OCI-LY3 (cell line): ENCODE data around the gene INSRR.
A peak's percentile ranks its signal among the peaks of the same experiment; 100 is the strongest.

Source experiments
- H2AFZ ChIP-seq: fragments of 200-600, 300-600 bp; shearing (Covaris generic); 2 replicates; pipeline ENCODE4 v1.6.0; 2014; ENCODE audit warnings: antibody characterized with exemption, low read depth, low read length
- H3K27ac ChIP-seq: fragments of 200-600, 300-600 bp; sonication (generic); 2 replicates; pipeline ENCODE4 v1.5.1; 2014; ENCODE audit warnings: mild to moderate bottlenecking, low read length, moderate library complexity, mixed read lengths
- H3K27me3 ChIP-seq: fragments of 200-600, 300-600 bp; sonication (generic); 2 replicates; pipeline ENCODE4 v1.6.1; 2014; ENCODE audit warnings: low read depth, low read length, mixed read lengths
- H3K36me3 ChIP-seq: fragments of 200-600, 300-600 bp; sonication (generic); replicated peaks from 2 replicates; pipeline ENCODE3; 2014; ENCODE audit warnings: low read depth, low read length, mixed read lengths
- H3K4me1 ChIP-seq: fragments of 300-600, 200-600 bp; sonication (generic); 2 replicates; pipeline ENCODE4 v1.6.1; 2014; ENCODE audit warnings: low read length, mixed read lengths
- H3K4me2 ChIP-seq: fragments of 200-600, 300-600 bp; sonication (generic); 2 replicates; pipeline ENCODE4 v1.6.1; 2014; ENCODE audit warnings: low read length, mixed read lengths
- H3K4me3 ChIP-seq: fragments of 300-600, 200-600 bp; sonication (generic); 2 replicates; pipeline ENCODE4 v1.5.1; 2014; ENCODE audit warnings: antibody characterized with exemption, mild to moderate bottlenecking, low read length, moderate library complexity
- H3K79me2 ChIP-seq: fragments of 300-600, 200-600 bp; shearing (Covaris generic); 2 replicates; pipeline ENCODE4 v1.6.1; 2014; ENCODE audit warnings: mild to moderate bottlenecking, low read length, mixed read lengths
- H3K9ac ChIP-seq: fragments of 300-600, 200-600 bp; shearing (Covaris generic); 2 replicates; pipeline ENCODE4 v1.6.0; 2014; ENCODE audit warnings: mild to moderate bottlenecking, low read length, moderate library complexity
- H3K9me3 ChIP-seq: fragments of 200-600, 300-600 bp; shearing (Covaris generic); 2 replicates; pipeline ENCODE4 v1.6.1; 2014; ENCODE audit warnings: low read length, mixed read lengths; ENCODE audit not compliant: insufficient read depth
- H4K20me1 ChIP-seq: fragments of 200-600, 300-600 bp; sonication (generic); 2 replicates; pipeline ENCODE4 v1.6.1; 2016; ENCODE audit warnings: low read length, mixed read lengths; ENCODE audit not compliant: insufficient read depth
- EZH2phosphoT487 ChIP-seq: fragments of 200-600 bp; shearing (Covaris generic); IDR thresholded peaks from 2 replicates; pipeline ENCODE4 v1.6.1; 2018; ENCODE audit warnings: antibody characterized with exemption, mixed run types, low read depth
- TF ChIP-seq, protein P1 (sequence below): fragments of 200-600, 300-600 bp; sonication (generic); IDR thresholded peaks from 2 replicates; pipeline ENCODE4 v1.5.1; 2014; ENCODE audit warnings: antibody characterized with exemption, low read length, low read depth

Gene INSRR

DNA sequence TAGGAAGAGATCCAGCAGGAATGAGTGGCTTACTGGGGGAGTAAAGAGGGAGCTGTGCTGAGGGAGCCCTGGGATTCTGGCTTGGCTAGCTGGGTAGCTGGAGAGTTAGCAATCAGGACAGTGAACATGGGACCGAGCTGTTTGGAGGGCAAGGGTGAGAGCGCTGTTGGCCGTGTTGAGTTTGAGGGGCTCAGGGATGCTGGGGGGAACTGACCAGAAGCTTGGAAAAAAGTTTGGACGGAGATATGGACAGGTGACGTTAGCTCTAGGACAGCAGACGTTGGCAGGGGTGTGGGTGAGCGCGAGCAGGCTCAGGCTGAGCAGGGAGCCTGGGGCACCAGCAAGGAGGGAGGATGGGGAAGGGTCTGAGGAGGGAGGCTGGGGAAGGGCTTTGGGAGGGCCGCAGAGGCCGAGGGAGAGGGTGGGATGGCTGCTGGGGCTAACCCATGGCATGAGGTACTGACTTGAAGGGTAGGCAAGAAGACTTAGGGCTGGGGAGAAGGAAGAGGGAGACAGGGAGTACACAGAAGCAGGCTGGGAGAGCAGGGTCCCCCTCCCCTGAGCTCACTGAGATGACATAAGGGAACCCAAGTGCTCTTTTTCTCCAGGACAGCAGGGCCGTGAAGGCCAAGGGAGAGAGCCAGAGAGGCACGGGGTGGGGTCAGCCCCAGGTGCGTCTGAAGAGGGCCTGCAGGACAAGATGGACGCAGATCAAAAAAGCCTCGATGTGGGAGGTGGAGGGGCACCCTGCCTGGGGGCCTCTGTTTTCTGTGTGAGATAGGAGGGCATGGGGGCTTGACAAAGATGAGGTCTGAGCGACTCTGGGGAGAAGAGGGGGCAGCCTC, 50.5 kb downstream of the INSRR start:
- Histone ChIP-seq H3K4me3 (peak overlapping the region; percentile 79), H2AFZ (no peak overlapping the region), H3K4me1 (peaks cover 69% of the 10 kb centered on the region), H3K9ac (peak overlapping the region; percentile 93), H3K4me2 (peak overlapping the region; percentile 99), H4K20me1 (no peaks in the 10 kb centered on the region), H3K36me3 (peaks cover 13% of the 10 kb centered on the region), H3K27ac (peak overlapping the region; percentile 88), H3K27me3 (no peaks in the 10 kb centered on the region), H3K79me2 (peaks cover 20% of the 10 kb centered on the region), H3K9me3 (no peaks in the 10 kb centered on the region)
- TF ChIP-seq, protein P1, sequence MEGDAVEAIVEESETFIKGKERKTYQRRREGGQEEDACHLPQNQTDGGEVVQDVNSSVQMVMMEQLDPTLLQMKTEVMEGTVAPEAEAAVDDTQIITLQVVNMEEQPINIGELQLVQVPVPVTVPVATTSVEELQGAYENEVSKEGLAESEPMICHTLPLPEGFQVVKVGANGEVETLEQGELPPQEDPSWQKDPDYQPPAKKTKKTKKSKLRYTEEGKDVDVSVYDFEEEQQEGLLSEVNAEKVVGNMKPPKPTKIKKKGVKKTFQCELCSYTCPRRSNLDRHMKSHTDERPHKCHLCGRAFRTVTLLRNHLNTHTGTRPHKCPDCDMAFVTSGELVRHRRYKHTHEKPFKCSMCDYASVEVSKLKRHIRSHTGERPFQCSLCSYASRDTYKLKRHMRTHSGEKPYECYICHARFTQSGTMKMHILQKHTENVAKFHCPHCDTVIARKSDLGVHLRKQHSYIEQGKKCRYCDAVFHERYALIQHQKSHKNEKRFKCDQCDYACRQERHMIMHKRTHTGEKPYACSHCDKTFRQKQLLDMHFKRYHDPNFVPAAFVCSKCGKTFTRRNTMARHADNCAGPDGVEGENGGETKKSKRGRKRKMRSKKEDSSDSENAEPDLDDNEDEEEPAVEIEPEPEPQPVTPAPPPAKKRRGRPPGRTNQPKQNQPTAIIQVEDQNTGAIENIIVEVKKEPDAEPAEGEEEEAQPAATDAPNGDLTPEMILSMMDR, result no peak
- no peak for TF ChIP-seq EZH2phosphoT487

DNA sequence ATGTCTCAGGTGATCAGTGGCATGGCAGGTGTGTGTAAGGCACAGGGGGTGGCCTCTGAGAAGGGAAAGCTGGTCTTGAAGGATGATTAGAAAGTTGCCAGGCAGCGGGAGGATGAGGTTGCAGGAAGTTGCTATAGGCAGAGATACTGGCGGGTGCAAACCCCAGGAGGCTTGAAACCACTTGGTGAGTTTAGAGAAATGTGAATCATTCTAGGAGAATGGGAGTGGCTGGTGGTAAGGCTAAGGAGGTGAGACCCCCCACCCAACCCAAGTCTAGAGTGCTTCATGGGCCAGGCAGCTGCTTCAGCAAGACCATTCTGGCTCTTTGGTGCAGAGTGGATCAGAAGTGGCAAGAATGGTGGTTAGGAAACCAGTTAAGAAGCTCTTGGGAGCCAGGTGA, 51.3 kb downstream of the INSRR start:
- peaks cover 20% of the 10 kb centered on the region for H3K79me2 ChIP-seq
- peak overlapping the region; percentile 93 for H3K9ac ChIP-seq
- peak overlapping the region; percentile 88 for H3K27ac ChIP-seq
- H3K36me3 ChIP-seq, result peaks cover 13% of the 10 kb centered on the region
- peak overlapping the region; percentile 79 for H3K4me3 ChIP-seq
- no peak for TF ChIP-seq EZH2phosphoT487
- TF ChIP-seq, protein P1, result no peak
- H3K4me2 ChIP-seq, result peak overlapping the region; percentile 99
- no peaks in the 10 kb centered on the region for H3K27me3 ChIP-seq
- no peak overlapping the region for H2AFZ ChIP-seq
- no peaks in the 10 kb centered on the region for H4K20me1 ChIP-seq
- H3K9me3 ChIP-seq, result no peaks in the 10 kb centered on the region
- peaks cover 72% of the 10 kb centered on the region for H3K4me1 ChIP-seq

- Histone ChIP-seq H3K4me1 (peaks cover 72% of the 10 kb centered on the region), H3K27ac (peak overlapping the region; percentile 88), H3K79me2 (peaks cover 20% of the 10 kb centered on the region), H3K9me3 (no peaks in the 10 kb centered on the region), H3K9ac (peak overlapping the region; percentile 35; the same call in 1 of the 2 replicates), H3K4me2 (peak overlapping the region; percentile 99), H3K36me3 (peaks cover 9% of the 10 kb centered on the region), H3K27me3 (no peaks in the 10 kb centered on the region), H3K4me3 (peak overlapping the region; percentile 79), H2AFZ (no peak overlapping the region), H4K20me1 (no peaks in the 10 kb centered on the region)
- no peak for TF ChIP-seq EZH2phosphoT487
- TF ChIP-seq, protein P1, result no peak
Measured at GRCh38 chr1:156806512-156807440, 52.1 kb downstream of the INSRR start.
